ENCODE results near the gene ABCB8. TPM values are rescaled to one million over a fixed set of nuclear protein-coding genes. Genes with fewer than 3 reads are reported as not detected.
A peak's percentile ranks its signal among the peaks of the same experiment; 100 is the strongest.

The ABCB8 gene
- total and polyA plus RNA-seq, 9 of the 15 experiments (the other 6 are each of a cell fraction or from before 2014, with no cell fraction given) = 7.6 to 106 (median 36.3) TPM

DNA sequence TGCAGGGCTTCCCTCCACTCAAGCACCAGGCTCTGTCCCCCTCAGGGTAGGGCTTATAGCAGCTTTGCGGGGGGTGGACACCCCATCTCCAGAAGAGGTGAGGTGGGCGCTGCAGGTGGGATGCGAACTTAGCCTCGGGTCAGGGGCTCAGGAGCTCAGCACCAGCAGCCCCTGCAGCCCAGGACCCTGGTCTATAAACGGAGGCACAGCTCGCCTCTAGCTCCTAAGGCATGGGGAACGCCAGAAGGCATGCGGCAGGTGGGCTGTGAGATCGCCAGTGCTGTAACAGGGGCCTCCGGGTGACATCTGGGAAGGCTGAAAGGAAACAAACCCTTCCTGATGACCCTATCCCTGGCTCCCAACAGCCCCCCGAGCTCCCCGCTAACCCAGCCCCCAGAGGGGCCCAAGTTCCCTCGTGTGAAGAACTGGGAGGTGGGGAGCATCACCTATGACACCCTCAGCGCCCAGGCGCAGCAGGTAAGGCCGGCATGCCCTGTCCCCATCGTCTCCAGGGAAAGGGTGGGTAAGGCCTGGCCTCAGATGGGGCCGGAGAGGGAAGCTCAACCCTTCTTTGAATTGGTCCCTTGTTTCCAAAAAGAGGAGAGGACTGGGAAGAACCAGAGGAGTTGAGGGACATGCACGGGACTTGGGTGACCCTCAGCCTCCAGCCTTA is 33.3 kb upstream of the ABCB8 start:
- no peak overlapping the region for H3K27ac ChIP-seq (ENCODE audit: extremely low read depth, low read depth, low read length)
- in situ Hi-C loops (cut with MboI) (no loop called here), intact Hi-C loops (cut with micrococcal nuclease) (loop anchor here (1.0 to 10.0 kb wide), 3 partner anchors 13 to 680 kb away; partner anchors contain the start of gene ABCB8)
- POLR2A ChIA-PET = interaction anchor here (0.6 to 1.7 kb wide), 15 partner anchors 9 to 1797 kb away, joined by 3 to 12 read pairs (median 4); no protein-coding TSS in a partner anchor
- no peak overlapping the region for H3K9ac ChIP-seq (ENCODE audit: insufficient read depth in 1 of 2, low read depth in 2 of 2, low read length in 2 of 2)
- no peak overlapping the region; the same call in 1 of the 2 replicates for H3K4me2 ChIP-seq (ENCODE audit: insufficient read depth, low read length)
- no peaks in the 10 kb centered on the region for H3K36me3 ChIP-seq (ENCODE audit: control insufficient read depth, insufficient read depth, low read length)
- H3K4me3 ChIP-seq = no peak overlapping the region
- no peaks in the 10 kb centered on the region for H3K27me3 ChIP-seq (ENCODE audit: control insufficient read depth in 2 of 2, insufficient read depth in 2 of 2, low read length in 2 of 2)
- no peaks in the 10 kb centered on the region for H3K9me1 ChIP-seq (ENCODE audit: control insufficient read depth, insufficient read depth, low read length)
- peaks cover 46 to 56% of the 10 kb centered on the region in 2 experiments for H3K4me1 ChIP-seq (replicated peaks in 1 of 2; ENCODE audit: control insufficient read depth in 2 of 2, insufficient read depth in 2 of 2, low read length in 2 of 2)
- peaks cover 5% of the 10 kb centered on the region; the same call in 1 of the 2 replicates for H4K20me1 ChIP-seq (replicated peaks; ENCODE audit: control insufficient read depth, insufficient read depth, low read length)
- H2AFZ ChIP-seq (ENCODE audit: low read depth, low read length) = no peak overlapping the region
- 21% methylated on average over 19 of the region's 19 CpGs for whole genome bisulfite sequencing (ENCODE audit: insufficient coverage, low coverage, missing lambda C conversion rate)
- ATAC-seq = peak; percentile 1
- no peaks in the 10 kb centered on the region for H3K79me2 ChIP-seq (ENCODE audit: control insufficient read depth, insufficient read depth, low read length)
- DNase-seq (ENCODE audit: extremely low read depth in 1 of 4, low spot score in 3 of 4) = no peak
- CTCF ChIA-PET (ENCODE audit: low intra/inter-chr PET ratio) = no interaction called here
- no peak for FAIRE-seq
- no TSS peak for BruUV-seq (replicated peaks)
- H3K9me3 ChIP-seq (replicated peaks; ENCODE audit: control insufficient read depth, insufficient read depth, low read depth, low read length) = no peaks in the 10 kb centered on the region; the same call in 1 of the 2 replicates
- TF ChIP-seq POLR2G (IDR thresholded peaks at IDR 0.05; ENCODE audit: low read depth, low read length) (no peak), ZNF507 (tag; conservative IDR thresholded peaks at IDR 0.05) (no peak), ZBTB26 (CRISPR knock-in tag; IDR thresholded peaks at IDR 0.05) (no peak), SETDB1 (IDR thresholded peaks at IDR 0.05; ENCODE audit: low read length) (no peak), NKRF (IDR thresholded peaks at IDR 0.05; ENCODE audit: borderline replicate concordance) (0 out of 2 replicates have a peak, but pooled peaks have one; percentile 3), HNRNPLL (IDR thresholded peaks at IDR 0.05; ENCODE audit: low read depth, low read length, poor library complexity, severe bottlenecking) (peak; percentile 10), ZKSCAN3 (CRISPR knock-in tag; IDR thresholded peaks at IDR 0.05) (no peak), HDGF (IDR thresholded peaks at IDR 0.05) (no peak), ELF2 (CRISPR knock-in tag; IDR thresholded peaks at IDR 0.05) (no peak), TOE1 (IDR thresholded peaks at IDR 0.05; ENCODE audit: borderline replicate concordance) (peak; percentile 11; the same call in 1 of the 2 replicates), TOE1 (CRISPR knock-in tag; IDR thresholded peaks at IDR 0.05; ENCODE audit: borderline replicate concordance, low read depth) (no peak; the same call in 1 of the 2 replicates), ZNF133 (CRISPR knock-in tag; IDR thresholded peaks at IDR 0.05) (no peak), LEF1 (IDR thresholded peaks at IDR 0.05) (no peak), HMGN3 (IDR thresholded peaks at IDR 0.05; ENCODE audit: borderline replicate concordance, extremely low read depth, insufficient read length, low read depth, low read length) (no peak)
- TF ChIP-seq, protein P1, sequence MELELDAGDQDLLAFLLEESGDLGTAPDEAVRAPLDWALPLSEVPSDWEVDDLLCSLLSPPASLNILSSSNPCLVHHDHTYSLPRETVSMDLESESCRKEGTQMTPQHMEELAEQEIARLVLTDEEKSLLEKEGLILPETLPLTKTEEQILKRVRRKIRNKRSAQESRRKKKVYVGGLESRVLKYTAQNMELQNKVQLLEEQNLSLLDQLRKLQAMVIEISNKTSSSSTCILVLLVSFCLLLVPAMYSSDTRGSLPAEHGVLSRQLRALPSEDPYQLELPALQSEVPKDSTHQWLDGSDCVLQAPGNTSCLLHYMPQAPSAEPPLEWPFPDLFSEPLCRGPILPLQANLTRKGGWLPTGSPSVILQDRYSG (tag; conservative IDR thresholded peaks at IDR 0.05; ENCODE audit: low read depth) = no peak
- TF ChIP-seq, protein P2, sequence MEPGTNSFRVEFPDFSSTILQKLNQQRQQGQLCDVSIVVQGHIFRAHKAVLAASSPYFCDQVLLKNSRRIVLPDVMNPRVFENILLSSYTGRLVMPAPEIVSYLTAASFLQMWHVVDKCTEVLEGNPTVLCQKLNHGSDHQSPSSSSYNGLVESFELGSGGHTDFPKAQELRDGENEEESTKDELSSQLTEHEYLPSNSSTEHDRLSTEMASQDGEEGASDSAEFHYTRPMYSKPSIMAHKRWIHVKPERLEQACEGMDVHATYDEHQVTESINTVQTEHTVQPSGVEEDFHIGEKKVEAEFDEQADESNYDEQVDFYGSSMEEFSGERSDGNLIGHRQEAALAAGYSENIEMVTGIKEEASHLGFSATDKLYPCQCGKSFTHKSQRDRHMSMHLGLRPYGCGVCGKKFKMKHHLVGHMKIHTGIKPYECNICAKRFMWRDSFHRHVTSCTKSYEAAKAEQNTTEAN (CRISPR knock-in tag; IDR thresholded peaks at IDR 0.05) = no peak

Measured in K562 (cell line).